Measurements from ENCODE around the gene CDK16.

The CDK16 gene

DNA sequence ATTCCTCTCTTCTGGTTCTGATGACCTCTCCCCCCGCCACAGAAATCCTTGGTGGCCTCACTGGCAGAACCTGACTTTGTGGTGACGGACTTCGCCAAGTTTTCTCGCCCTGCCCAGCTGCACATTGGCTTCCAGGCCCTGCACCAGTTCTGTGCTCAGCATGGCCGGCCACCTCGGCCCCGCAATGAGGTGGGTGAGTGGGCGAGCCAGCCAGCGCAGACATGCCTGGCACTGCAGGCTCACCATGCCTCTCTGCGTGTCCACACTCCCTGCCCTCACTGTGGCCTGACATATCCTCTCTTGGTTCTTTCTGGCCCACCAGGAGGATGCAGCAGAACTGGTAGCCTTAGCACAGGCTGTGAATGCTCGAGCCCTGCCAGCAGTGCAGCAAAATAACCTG is 16.2 kb upstream of the CDK16 start:
- Histone ChIP-seq H3K27ac (no peak overlapping the region), H3K4me3 (no peak overlapping the region)

DNA sequence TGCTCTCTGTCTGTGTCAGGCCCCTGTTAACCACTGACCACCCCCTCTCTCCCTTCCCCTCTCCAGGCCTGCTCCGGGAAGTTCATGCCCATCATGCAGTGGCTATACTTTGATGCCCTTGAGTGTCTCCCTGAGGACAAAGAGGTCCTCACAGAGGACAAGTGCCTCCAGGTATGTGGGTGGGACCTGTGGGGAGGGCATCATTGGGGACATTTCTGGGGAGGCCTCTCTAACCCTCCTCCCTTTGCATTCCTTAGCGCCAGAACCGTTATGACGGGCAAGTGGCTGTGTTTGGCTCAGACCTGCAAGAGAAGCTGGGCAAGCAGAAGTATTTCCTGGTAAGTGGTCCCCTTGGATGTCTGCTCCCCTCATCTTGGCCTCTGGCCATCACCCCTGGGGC is 15.6 kb upstream of the CDK16 start:
- no peak overlapping the region for H3K27ac ChIP-seq

DNA sequence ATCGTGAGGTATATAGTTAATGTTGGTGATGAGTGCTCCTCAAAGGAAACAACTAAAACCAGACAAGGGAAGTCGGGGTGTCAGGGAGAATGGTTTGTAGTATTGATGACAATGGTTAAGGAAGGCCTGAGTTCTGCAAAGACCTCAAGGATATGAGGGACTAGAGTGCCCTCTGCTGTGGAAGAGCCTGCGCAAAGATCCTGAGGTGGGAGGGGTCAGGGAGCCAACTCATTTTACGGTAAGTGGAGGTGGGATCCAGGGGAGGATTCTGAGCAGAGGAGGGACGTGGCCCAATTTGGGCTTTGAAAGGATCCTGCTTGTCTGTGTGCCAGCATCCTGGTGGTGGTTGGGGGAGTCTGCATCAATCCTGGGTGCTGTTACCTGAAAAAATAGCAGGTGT is 13.5 kb upstream of the CDK16 start:
- Histone ChIP-seq H3K27ac (no peak overlapping the region), H3K4me3 (no peak overlapping the region)

More for the DNA sequence above, 15.6 kb upstream of the CDK16 start:
- H3K4me3 ChIP-seq, result no peak overlapping the region

DNA sequence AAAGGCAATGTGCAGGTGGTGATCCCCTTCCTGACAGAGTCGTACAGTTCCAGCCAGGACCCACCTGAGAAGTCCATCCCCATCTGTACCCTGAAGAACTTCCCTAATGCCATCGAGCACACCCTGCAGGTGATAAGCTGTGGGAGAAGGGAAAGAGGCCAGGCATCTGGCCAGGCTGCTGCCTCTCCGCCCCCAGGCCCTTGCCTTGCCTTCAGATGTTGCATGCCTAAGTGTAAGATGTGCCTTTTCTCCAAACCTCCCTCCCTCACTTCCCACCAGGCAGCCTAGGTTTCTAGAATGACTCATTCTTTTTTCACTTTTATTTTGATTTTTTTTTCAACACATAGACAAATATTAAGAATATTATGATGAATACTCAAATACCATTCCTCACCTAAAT is 12.2 kb upstream of the CDK16 start:
- no peak overlapping the region for H3K27ac ChIP-seq
- no peak overlapping the region for H3K4me3 ChIP-seq

DNA sequence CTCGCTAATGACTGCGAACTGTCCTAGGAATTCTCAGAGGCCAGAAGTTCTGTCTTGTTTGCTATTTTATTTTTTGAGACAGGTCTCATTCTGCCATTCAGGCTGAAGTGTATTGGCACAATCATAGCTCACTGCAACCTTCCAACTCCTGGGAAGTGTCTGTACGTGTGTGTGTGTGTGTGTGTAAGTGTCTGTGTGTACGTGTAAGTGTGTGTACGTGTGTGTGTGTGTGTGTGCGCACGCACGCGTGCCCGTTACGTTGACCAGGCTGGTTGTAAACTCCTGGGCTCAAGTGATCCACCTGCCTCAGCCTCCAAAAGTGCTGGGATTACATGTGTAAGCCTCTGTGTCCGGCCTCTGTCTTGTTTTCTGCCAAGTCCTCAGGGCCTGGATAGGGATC is 10.4 kb upstream of the CDK16 start:
- H3K4me3 ChIP-seq, result no peak overlapping the region
- no peak overlapping the region for H3K27ac ChIP-seq

DNA sequence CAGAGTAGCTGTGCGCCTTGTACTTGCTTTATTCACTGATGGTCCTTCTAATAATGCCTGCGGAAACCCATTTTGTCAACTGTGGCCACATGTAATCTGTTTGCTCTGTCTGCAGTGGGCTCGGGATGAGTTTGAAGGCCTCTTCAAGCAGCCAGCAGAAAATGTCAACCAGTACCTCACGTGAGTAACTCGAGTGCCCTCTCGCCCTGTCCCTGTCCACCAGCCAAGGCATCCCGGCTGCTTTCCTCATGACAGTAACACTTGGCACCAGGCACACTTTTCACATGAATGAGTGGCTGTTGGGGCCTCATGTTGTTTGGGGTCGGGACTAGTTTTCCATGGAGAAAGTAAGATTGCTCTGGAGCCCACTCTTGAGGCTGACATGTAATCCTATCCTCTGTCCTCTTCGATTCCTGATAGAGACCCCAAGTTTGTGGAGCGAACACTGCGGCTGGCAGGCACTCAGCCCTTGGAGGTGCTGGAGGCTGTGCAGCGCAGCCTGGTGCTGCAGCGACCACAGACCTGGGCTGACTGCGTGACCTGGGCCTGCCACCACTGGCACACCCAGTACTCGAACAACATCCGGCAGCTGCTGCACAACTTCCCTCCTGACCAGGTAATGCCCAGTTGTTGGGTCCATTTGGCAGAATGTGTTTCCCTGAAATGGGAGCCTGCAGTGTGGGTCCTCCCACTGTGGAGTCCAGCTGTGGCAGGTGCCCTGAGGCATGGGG is 8.8 kb upstream of the CDK16 start:
- no peak overlapping the region for H3K4me3 ChIP-seq
- H3K27ac ChIP-seq, result no peak overlapping the region

DNA sequence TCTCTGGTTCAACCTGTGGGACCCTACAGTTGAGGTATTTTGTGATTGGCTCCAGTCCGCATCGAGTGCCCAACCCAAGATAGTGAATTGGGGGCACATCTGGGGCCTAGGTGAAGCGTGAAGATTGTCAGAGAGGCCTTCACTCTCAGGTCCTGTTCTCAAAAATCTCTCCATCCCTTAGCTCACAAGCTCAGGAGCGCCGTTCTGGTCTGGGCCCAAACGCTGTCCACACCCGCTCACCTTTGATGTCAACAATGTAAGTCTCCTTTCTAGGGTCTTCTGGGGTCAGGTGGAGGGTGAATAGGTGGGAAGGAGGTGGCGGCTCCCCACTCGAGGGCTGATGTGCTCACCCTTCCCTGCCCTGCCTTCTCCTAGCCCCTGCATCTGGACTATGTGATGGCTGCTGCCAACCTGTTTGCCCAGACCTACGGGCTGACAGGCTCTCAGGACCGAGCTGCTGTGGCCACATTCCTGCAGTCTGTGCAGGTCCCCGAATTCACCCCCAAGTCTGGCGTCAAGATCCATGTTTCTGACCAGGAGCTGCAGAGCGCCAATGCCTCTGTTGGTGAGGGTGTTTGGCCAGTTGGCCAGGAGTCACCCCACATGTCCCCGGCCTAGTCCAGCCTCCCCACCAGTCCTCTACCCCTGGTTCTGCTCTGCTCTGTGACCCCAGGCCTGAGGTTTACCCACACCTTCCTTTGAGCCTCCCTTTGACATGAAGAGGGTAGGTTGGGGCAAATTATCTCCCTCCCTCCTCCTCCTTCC is 7.6 kb upstream of the CDK16 start:
- no peak overlapping the region for H3K4me3 ChIP-seq
- no peak overlapping the region for H3K27ac ChIP-seq

DNA sequence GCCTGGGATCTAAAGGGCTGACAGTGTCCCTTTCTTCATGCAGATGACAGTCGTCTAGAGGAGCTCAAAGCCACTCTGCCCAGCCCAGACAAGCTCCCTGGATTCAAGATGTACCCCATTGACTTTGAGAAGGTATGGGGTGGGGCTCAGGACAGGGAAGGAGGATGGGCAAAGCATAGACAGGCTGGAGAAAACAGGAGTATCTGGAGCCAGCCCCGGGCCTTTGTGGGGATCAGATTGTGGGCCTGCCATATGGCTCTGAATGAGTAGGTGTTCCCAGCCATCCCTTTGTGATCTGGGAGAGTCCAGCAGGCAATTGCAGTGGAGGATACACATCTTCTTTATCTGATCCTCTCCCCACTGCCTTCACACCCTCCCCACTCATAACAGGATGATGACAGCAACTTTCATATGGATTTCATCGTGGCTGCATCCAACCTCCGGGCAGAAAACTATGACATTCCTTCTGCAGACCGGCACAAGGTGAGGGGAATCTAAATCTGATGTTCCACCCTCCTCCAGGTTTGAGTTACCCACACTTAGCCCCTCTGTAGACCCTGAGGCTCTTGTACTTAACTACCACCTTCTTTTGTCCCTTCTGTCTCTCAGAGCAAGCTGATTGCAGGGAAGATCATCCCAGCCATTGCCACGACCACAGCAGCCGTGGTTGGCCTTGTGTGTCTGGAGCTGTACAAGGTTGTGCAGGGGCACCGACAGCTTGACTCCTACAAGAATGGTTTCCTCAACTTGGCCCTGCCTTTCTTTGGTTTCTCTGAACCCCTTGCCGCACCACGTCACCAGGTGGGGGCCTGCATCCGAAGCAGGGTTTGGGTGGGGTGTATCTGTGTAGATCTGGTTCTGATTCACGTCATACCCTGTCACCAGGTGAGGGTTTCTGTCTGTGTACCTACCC is 5.8 kb upstream of the CDK16 start:
- no peak overlapping the region for H3K27ac ChIP-seq
- no peak overlapping the region for H3K4me3 ChIP-seq

DNA sequence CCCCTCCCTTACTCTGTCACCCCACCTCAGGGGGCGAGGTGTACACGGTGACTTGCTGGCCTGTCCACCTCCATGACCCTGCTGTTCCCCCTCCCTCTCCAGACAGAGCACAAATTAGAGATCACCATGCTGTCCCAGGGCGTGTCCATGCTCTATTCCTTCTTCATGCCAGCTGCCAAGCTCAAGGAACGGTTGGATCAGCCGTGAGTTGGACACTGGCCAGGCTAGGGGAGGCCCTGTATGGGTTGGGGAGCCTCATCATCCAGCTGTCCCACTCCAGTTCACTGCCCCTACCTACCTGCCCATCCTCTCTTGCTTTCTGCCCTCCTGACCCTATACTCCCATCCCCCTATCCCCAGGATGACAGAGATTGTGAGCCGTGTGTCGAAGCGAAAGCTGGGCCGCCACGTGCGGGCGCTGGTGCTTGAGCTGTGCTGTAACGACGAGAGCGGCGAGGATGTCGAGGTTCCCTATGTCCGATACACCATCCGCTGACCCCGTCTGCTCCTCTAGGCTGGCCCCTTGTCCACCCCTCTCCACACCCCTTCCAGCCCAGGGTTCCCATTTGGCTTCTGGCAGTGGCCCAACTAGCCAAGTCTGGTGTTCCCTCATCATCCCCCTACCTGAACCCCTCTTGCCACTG is 3.9 kb upstream of the CDK16 start:
- no peak overlapping the region for H3K27ac ChIP-seq
- H3K4me3 ChIP-seq, result no peak overlapping the region

DNA sequence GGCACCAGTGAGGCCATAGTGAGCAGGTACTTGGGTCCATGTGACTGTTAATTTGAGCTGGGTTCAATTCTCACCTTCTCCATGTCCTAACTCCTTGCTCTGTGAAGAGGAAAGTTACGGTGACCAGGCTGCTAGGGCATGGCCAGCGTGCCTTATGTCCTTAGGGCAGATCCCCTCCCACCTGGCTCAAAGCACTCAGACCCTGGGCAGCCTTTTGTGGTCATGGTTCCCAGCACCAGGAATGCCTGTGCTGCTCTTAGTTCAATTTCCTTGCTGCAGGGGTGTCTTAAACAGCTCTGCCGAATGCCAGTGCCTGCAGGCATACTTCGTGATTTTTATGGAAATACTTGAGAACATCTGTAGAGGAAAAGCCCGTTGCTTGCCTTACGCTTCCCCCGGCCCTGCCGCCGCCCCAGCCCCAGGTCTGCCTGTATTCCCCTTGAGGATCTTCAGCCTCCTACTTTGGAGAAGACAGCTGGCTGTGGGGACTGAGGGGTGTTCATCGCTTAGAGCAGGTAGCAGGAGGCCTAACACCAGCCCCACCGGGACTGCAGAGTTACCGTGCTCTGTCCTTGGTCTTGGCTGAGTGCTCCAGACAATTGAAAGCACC is 3.1 kb upstream of the CDK16 start:
- H3K27ac ChIP-seq, result peak overlapping the region in 1 of 21 experiments; percentile 42
- no peak overlapping the region for H3K4me3 ChIP-seq

DNA sequence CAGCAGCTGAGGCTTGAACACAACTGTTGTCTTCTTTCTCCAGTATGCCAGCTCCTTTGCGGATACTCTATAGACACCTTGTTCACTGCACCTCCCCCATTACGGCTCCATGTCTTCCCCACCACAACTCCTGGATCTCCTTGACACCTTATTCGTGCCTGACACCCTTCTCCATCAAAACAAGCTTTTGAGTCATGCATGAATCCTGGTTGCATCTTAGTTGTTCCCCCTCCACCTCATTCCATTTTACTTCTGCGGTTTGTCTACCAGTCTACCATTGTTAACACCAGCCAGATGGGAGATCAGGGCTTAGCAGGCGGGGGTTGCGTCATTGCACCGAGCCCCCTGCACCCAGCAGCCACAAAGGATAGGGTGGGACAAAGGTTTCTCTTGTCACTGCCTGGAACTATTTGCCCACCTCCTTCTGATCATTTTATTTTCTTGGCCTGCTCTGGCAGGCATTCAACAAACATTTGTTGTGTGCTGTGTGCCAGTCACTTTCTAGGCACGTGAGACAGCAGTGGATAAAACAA is 2.0 kb upstream of the CDK16 start:
- H3K4me3 ChIP-seq, result no peak overlapping the region
- H3K27ac ChIP-seq, result peak overlapping the region in 12 of 21 experiments; percentile 25 to 97 (median 78)

DNA sequence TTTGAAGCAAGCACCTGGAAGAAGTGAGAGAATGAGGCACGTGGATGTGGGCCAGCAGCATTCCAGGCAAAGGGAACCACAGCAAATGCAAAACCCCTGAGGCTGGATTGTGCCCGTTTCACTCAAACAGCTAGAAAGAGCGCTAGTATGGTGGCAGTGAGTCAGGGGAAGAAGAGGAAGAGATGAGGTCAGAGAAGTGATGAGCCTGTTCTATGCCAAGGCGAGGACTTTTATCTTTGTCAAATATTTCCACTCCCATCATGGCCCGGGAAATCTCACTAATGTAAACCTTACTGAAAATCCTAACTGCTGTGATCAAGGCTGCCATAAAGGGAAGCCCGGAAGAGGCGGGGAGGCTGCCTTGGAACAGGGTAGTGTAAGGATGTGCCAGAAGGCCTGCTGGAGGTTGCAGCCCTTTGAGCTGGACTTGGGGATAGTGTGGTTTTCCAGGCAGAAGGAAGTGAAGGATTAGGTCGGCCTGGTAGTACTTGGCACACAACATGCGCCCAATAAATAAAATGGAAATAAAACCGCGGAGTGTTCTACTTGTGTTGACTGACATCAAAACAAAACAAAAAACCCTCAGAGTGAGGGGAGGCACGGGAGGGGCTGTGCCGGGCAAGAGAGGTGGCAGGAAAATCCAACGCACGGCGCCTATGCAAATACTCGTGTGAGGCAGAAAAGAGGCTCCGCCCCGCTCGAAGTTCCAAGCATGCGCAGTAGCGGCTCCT is 1.2 kb upstream of the CDK16 start:
- peak overlapping the region in 20 of 21 experiments; percentile 19 to 99 (median 78) for H3K27ac ChIP-seq
- H3K4me3 ChIP-seq, result peak overlapping the region in 5 of 7 experiments; percentile 12 to 83 (median 17)

DNA sequence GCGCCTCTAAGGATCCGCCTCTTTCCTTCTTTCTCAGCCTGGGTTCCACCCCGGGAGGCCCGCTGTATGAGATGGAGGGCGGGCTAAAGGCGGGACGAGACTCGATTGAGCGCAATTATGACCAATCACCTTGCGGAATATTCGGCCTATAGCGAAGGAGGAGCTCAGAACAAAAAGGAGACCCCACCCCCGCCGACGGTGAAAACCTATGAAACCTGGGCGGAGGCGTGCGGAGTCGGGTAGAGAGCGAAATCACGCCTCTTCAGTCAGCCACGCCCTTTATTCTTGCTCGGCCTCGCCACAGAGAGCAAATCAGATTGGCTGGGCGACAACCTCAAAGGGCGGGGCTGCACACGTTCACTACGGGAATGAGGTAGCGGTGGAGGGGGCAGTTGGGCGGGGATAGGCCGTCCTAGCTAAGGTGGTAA is 615 bp upstream of the CDK16 start:
- peak overlapping the region; percentile 61 to 94 (median 80) for H3K4me3 ChIP-seq

DNA sequence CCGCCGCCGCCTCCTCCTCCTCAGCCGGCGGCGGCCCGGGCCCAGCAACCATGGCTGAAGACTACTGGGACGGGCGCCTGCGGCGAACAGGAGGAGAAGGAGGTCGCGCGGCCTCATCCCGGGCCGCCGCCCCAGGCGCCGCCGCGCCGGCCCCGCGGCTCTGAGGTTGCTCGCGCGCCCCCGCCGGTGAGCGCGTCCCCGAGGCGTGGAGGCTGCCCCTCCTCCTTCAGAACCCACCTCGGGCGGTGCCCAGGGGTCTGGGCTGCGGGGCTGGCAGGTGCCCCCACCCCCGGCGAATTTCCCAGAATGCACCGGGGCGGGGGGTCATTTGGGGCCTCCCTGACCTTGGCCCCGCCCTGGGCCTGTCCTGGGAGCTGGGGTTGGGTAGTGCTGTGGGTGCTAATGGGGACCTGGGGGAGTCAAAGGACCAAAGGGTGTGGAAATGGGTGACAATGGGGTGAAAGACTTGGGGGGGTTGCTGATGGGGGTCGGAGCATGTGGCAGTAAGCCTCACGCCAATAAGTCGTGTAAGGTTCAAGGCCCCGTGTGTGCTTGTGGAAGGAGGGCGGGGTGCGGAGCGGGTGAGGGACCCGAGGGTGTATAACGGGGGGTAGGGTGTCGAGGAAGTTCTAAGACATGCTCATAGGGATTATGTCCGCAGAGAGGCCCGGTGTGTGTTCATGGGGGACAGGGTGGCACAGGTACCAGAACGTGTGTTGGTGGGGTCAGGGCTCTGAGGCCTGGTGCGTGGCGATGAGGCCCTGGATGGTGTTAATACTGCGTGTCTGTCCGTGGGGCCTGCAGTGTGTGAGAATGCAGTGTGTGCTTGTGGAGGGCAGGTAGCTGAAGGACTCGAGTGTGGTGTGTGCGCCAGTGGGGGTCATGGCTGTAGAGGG is 687 bp downstream of the CDK16 start:
- Histone ChIP-seq H3K4me3 (peak overlapping the region; percentile 61 to 94 (median 80)), H3K27ac (peak overlapping the region; percentile 89 to 99 (median 97))

More for the DNA sequence above, 615 bp upstream of the CDK16 start:
- peak overlapping the region; percentile 89 to 99 (median 97) for H3K27ac ChIP-seq

DNA sequence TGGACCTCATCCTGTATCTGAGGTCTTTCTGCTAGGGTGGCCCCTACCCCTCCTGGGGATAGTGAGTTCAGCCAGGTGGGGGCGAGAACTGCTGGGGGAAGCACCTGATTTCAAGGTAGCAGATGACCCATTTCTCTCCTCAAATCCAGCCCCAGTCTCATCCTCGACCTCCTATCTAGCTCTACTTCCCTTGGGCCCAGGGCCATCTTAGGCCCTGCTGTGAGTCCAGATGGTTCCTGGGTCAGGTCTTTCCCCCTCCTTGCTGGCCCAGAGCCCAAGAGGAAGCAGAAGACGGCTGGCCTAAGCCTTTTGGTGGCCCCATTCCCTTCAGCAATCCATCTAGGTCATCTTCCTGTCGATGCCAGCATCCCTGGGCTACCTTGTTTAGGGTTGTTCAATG is 3.3 kb downstream of the CDK16 start:
- Histone ChIP-seq H3K4me3 (no peak overlapping the region), H3K27ac (no peak overlapping the region)

DNA sequence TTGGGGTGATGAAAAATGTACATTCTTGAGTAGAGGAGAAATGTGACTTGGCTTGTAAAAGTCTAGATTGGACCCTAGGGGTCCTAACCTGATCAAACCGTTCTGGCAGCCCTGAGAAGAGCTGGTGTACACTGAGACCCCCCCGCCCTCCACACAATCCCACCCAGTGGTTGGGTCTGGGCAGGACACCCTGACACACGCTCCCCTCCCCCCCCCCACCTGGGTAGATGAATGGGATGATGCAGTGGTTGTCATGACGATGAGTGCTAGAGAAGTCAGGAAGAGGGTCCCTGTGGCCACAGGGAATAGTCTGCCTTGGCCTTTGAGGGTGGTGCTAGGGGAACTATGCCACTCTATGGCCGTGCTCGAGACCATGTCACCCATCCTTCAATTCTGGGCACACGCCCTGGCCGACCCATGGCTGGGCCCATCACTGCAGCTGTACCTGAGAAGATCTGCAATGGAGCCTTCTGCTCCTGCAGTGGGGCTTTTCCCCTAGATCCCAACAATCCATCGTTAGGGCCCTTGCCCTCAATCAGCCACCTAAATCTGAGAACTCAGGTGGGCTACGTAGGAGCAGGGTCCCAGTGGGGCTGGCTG is 4.4 kb downstream of the CDK16 start:
- Histone ChIP-seq H3K27ac (no peak overlapping the region), H3K4me3 (no peak overlapping the region)
